ENCODE measurements around the gene CNIH3.

The CNIH3 gene

DNA sequence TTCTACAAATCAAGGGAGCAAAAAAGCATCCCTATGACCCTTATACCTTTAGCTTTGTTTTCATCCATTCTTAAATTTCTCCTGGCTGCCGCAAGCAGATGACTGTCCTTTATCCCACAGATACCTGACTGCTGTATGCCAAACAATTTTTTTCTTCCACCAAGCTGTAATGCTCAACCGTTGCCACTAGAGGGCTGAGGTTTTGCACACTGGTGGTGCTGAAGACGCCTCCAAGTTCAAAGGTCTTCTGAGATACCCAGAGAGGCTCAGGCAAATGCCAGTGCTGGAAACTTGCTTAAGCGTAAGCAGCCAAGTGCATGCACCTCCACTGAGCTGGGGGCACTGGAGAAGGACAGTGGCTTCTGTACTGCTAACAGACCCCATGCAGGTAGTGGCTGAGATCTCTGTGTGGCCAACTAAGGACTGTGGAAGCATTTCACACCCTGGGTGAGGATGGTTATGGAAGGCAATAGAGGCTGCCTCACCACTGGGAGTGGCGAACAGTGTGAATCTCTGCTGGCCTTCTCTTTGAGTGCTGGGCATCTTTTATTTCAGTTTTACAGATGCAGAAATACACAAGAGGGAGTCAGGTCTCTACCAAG, 28.5 kb downstream of the CNIH3 start:
- TF ChIP-seq, protein P1, sequence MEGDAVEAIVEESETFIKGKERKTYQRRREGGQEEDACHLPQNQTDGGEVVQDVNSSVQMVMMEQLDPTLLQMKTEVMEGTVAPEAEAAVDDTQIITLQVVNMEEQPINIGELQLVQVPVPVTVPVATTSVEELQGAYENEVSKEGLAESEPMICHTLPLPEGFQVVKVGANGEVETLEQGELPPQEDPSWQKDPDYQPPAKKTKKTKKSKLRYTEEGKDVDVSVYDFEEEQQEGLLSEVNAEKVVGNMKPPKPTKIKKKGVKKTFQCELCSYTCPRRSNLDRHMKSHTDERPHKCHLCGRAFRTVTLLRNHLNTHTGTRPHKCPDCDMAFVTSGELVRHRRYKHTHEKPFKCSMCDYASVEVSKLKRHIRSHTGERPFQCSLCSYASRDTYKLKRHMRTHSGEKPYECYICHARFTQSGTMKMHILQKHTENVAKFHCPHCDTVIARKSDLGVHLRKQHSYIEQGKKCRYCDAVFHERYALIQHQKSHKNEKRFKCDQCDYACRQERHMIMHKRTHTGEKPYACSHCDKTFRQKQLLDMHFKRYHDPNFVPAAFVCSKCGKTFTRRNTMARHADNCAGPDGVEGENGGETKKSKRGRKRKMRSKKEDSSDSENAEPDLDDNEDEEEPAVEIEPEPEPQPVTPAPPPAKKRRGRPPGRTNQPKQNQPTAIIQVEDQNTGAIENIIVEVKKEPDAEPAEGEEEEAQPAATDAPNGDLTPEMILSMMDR (IDR thresholded peaks at IDR 0.05; ENCODE audit: insufficient read depth, low read length, poor library complexity, severe bottlenecking), result peak; percentile 86
- no peak for TF ChIP-seq EZH2phosphoT487 (conservative IDR thresholded peaks at IDR 0.05; ENCODE audit: low read length)
- H3K36me3 ChIP-seq (ENCODE audit: low read length), result no peaks in the 10 kb centered on the region
- no peaks in the 10 kb centered on the region for H4K20me1 ChIP-seq (ENCODE audit: low read depth, low read length)
- no peak overlapping the region for H3K27ac ChIP-seq (ENCODE audit: low read depth, low read length)
- no peak overlapping the region for H3K9ac ChIP-seq (ENCODE audit: low read length)
- H2AFZ ChIP-seq (ENCODE audit: low read depth, low read length, severe bottlenecking), result no peak overlapping the region
- no peaks in the 10 kb centered on the region for H3K9me3 ChIP-seq (ENCODE audit: insufficient read depth, low read length)
- H3K4me3 ChIP-seq (ENCODE audit: insufficient read depth, low read length, poor library complexity, severe bottlenecking), result no peak overlapping the region
- no peaks in the 10 kb centered on the region for H3K79me2 ChIP-seq (ENCODE audit: insufficient read depth, low read length)
- no peaks in the 10 kb centered on the region for H3K27me3 ChIP-seq (ENCODE audit: low read length)
- H3K4me2 ChIP-seq (ENCODE audit: low read depth, low read length, poor library complexity, severe bottlenecking), result no peak overlapping the region
- no peaks in the 10 kb centered on the region for H3K9me2 ChIP-seq (replicated peaks; ENCODE audit: insufficient read depth, low read length)
- H3F3A ChIP-seq (ENCODE audit: insufficient read depth), result no peaks in the 10 kb centered on the region

DNA sequence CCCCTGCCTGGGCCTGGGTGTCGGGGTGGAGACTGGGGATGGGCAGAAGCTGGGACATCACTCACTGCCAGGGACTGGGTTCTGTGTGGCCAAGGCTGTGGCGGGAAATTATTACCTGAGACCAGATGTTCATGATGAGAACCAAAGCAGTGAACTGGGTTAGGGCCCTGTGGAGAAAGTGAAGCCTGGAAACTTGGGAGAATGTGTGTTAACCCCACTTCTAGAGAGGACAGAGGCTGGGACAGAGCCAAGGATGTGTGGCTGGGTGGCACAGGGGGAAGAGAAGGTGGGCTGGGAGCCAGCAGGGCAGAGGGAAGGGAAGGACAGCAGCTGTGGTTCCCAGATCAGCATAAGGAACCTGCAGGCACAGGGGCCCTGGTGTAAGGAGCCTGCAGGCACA, 31.3 kb downstream of the CNIH3 start:
- H3K4me3 ChIP-seq (ENCODE audit: insufficient read depth, low read length, poor library complexity, severe bottlenecking), result no peak overlapping the region
- H3K36me3 ChIP-seq (ENCODE audit: low read length), result no peaks in the 10 kb centered on the region
- H3K27me3 ChIP-seq (ENCODE audit: low read length), result no peaks in the 10 kb centered on the region
- H4K20me1 ChIP-seq (ENCODE audit: low read depth, low read length), result no peaks in the 10 kb centered on the region
- no peak overlapping the region for H3K4me2 ChIP-seq (ENCODE audit: low read depth, low read length, poor library complexity, severe bottlenecking)
- no peak overlapping the region for H2AFZ ChIP-seq (ENCODE audit: low read depth, low read length, severe bottlenecking)
- H3K9ac ChIP-seq (ENCODE audit: low read length), result no peak overlapping the region
- no peaks in the 10 kb centered on the region for H3F3A ChIP-seq (ENCODE audit: insufficient read depth)
- no peak overlapping the region for H3K27ac ChIP-seq (ENCODE audit: low read depth, low read length)
- H3K9me2 ChIP-seq (replicated peaks; ENCODE audit: insufficient read depth, low read length), result no peaks in the 10 kb centered on the region
- no peaks in the 10 kb centered on the region for H3K79me2 ChIP-seq (ENCODE audit: insufficient read depth, low read length)
- H3K9me3 ChIP-seq (ENCODE audit: insufficient read depth, low read length), result no peaks in the 10 kb centered on the region
- TF ChIP-seq EZH2phosphoT487 (conservative IDR thresholded peaks at IDR 0.05; ENCODE audit: low read length), result no peak
- TF ChIP-seq, protein P1 (IDR thresholded peaks at IDR 0.05; ENCODE audit: insufficient read depth, low read length, poor library complexity, severe bottlenecking), result no peak

GRCh38 chr1:224650290-224650689, 34.2 kb downstream of the CNIH3 start:
- Histone ChIP-seq H3F3A (ENCODE audit: insufficient read depth) (no peaks in the 10 kb centered on the region), H3K9me3 (ENCODE audit: insufficient read depth, low read length) (no peaks in the 10 kb centered on the region), H3K9ac (ENCODE audit: low read length) (no peak overlapping the region), H3K4me3 (ENCODE audit: insufficient read depth, low read length, poor library complexity, severe bottlenecking) (no peak overlapping the region), H4K20me1 (ENCODE audit: low read depth, low read length) (no peaks in the 10 kb centered on the region), H3K79me2 (ENCODE audit: insufficient read depth, low read length) (no peaks in the 10 kb centered on the region), H3K4me2 (ENCODE audit: low read depth, low read length, poor library complexity, severe bottlenecking) (no peak overlapping the region), H3K27ac (ENCODE audit: low read depth, low read length) (no peak overlapping the region), H3K27me3 (ENCODE audit: low read length) (no peaks in the 10 kb centered on the region), H2AFZ (ENCODE audit: low read depth, low read length, severe bottlenecking) (no peak overlapping the region), H3K9me2 (replicated peaks; ENCODE audit: insufficient read depth, low read length) (no peaks in the 10 kb centered on the region), H3K36me3 (ENCODE audit: low read length) (no peaks in the 10 kb centered on the region)
- TF ChIP-seq, protein P1 (IDR thresholded peaks at IDR 0.05; ENCODE audit: insufficient read depth, low read length, poor library complexity, severe bottlenecking), result no peak
- TF ChIP-seq EZH2phosphoT487 (conservative IDR thresholded peaks at IDR 0.05; ENCODE audit: low read length), result no peak
